ENCODE results near the gene ABI3BP.

Gene ABI3BP

DNA sequence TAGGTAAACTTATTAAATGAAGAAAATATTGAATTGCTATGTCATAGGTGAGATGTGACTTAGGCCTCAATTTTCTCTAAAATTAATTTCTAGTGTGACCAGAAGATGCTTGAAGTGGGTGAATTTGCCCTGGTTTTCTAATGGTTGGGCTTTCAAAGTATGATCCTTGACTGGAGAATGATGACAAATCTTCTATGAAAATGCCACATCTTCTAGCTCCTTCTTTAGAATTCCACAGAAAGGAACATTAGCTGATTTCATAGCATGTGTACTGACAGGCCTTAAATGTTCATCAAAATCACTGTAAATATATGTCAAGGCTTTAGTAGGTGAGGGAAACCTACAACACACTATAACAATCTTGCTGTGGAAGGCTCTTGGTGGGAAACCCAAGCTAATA, 8.9 kb downstream of the ABI3BP start:
- no peak for TF ChIP-seq TEAD4 (IDR thresholded peaks at IDR 0.05)
- no peak for TF ChIP-seq YY1 (IDR thresholded peaks at IDR 0.05; ENCODE audit: low read depth)
- TF ChIP-seq, protein P1, sequence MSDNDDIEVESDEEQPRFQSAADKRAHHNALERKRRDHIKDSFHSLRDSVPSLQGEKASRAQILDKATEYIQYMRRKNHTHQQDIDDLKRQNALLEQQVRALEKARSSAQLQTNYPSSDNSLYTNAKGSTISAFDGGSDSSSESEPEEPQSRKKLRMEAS (IDR thresholded peaks at IDR 0.05), result no peak
- no peak for TF ChIP-seq ZBTB7A (IDR thresholded peaks at IDR 0.05; ENCODE audit: low read depth)
- TF ChIP-seq NFIC (IDR thresholded peaks at IDR 0.05), result no peak
- TF ChIP-seq RAD21 (IDR thresholded peaks at IDR 0.05; ENCODE audit: low read depth), result no peak
- TF ChIP-seq CEBPB (IDR thresholded peaks at IDR 0.05), result no peak
- TF ChIP-seq, protein P2, sequence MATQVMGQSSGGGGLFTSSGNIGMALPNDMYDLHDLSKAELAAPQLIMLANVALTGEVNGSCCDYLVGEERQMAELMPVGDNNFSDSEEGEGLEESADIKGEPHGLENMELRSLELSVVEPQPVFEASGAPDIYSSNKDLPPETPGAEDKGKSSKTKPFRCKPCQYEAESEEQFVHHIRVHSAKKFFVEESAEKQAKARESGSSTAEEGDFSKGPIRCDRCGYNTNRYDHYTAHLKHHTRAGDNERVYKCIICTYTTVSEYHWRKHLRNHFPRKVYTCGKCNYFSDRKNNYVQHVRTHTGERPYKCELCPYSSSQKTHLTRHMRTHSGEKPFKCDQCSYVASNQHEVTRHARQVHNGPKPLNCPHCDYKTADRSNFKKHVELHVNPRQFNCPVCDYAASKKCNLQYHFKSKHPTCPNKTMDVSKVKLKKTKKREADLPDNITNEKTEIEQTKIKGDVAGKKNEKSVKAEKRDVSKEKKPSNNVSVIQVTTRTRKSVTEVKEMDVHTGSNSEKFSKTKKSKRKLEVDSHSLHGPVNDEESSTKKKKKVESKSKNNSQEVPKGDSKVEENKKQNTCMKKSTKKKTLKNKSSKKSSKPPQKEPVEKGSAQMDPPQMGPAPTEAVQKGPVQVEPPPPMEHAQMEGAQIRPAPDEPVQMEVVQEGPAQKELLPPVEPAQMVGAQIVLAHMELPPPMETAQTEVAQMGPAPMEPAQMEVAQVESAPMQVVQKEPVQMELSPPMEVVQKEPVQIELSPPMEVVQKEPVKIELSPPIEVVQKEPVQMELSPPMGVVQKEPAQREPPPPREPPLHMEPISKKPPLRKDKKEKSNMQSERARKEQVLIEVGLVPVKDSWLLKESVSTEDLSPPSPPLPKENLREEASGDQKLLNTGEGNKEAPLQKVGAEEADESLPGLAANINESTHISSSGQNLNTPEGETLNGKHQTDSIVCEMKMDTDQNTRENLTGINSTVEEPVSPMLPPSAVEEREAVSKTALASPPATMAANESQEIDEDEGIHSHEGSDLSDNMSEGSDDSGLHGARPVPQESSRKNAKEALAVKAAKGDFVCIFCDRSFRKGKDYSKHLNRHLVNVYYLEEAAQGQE (IDR thresholded peaks at IDR 0.05; ENCODE audit: low read depth), result no peak
- no peak for TF ChIP-seq FOXM1 (IDR thresholded peaks at IDR 0.05; ENCODE audit: borderline replicate concordance, low read depth)
- no peak for TF ChIP-seq TAF1 (IDR thresholded peaks at IDR 0.05; ENCODE audit: low read depth)
- TF ChIP-seq EGR1 (IDR thresholded peaks at IDR 0.05), result no peak
- no peak for TF ChIP-seq CREB1 (IDR thresholded peaks at IDR 0.05; ENCODE audit: low read depth)
- no peak for TF ChIP-seq TCF12 (IDR thresholded peaks at IDR 0.05; ENCODE audit: low read depth)
- TF ChIP-seq EP300 (IDR thresholded peaks at IDR 0.05; ENCODE audit: borderline replicate concordance), result no peak

DNA sequence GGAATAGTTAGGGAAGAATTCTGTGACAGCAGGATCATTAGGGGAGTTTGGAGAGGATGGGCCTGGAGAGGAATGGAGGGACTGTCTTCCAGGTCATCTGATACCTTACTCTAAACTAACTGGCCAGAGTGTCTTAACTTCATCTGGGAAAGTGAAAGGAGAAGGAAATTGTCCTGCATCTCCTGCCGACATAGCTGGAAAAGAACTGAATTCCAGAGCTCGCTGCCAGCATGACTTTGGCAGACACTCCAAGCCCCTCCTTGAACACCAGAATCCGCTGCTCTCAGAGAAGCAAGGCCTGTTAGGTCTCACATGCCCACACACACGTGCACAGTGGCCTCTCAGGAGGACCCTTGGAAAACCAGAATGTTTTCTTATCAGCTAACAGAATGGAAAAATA, 10.5 kb downstream of the ABI3BP start:
- TF ChIP-seq ZBTB7A (IDR thresholded peaks at IDR 0.05; ENCODE audit: low read depth) (no peak), RAD21 (IDR thresholded peaks at IDR 0.05; ENCODE audit: low read depth) (no peak), EP300 (IDR thresholded peaks at IDR 0.05; ENCODE audit: borderline replicate concordance) (no peak), TEAD4 (IDR thresholded peaks at IDR 0.05) (no peak), USF1 (IDR thresholded peaks at IDR 0.05) (no peak), CREB1 (IDR thresholded peaks at IDR 0.05; ENCODE audit: low read depth) (no peak), CEBPB (IDR thresholded peaks at IDR 0.05) (no peak), EGR1 (IDR thresholded peaks at IDR 0.05) (no peak), TAF1 (IDR thresholded peaks at IDR 0.05; ENCODE audit: low read depth) (no peak), YY1 (IDR thresholded peaks at IDR 0.05; ENCODE audit: low read depth) (no peak)
- TF ChIP-seq, protein P1 (IDR thresholded peaks at IDR 0.05), result no peak
- TF ChIP-seq, protein P2 (IDR thresholded peaks at IDR 0.05; ENCODE audit: low read depth), result no peak

DNA sequence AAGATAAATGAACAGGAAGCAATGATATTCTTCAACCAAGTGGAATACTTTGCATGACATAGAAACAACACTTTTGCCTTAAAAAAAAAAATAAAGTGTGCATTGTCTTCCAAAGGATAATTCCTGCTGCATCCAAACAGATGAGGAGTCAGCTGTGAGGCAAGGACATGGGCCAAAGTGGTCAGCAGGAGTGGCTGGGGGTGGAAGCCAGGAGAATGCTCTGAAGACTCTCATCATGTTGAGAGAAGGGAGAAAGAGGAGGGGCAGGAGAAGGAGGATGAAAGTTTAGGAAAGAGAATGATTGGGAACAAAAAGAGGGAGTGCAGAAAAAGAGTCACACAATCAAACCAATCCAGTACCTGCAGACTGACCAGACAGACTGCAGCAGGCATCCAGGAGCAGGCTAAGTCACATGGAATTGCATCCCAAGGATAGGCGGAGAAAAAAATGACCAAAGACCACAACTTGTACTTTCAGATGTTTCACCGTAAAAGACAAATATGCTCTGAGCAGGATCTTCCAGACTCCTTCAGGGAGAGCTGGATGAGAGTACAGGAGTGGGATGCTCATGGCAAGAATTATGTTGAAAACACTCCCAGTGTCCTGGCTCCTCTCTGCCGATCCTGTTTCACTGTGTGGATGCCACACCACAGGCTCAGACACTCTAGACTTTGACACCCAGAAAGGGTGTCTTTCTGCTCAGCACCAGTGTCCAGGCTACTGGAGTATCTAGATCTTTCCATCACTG, 11.9 kb downstream of the ABI3BP start:
- no peak for TF ChIP-seq RAD21 (IDR thresholded peaks at IDR 0.05; ENCODE audit: low read depth)
- no peak for TF ChIP-seq CEBPB (IDR thresholded peaks at IDR 0.05)
- no peak for TF ChIP-seq CREB1 (IDR thresholded peaks at IDR 0.05; ENCODE audit: low read depth)
- TF ChIP-seq YY1 (IDR thresholded peaks at IDR 0.05; ENCODE audit: low read depth), result no peak
- TF ChIP-seq TAF1 (IDR thresholded peaks at IDR 0.05; ENCODE audit: low read depth), result no peak
- no peak for TF ChIP-seq EGR1 (IDR thresholded peaks at IDR 0.05)
- TF ChIP-seq NFIC (IDR thresholded peaks at IDR 0.05), result no peak
- TF ChIP-seq, protein P1 (IDR thresholded peaks at IDR 0.05), result no peak
- no peak for TF ChIP-seq EP300 (IDR thresholded peaks at IDR 0.05; ENCODE audit: borderline replicate concordance)
- TF ChIP-seq TEAD4 (IDR thresholded peaks at IDR 0.05), result no peak
- TF ChIP-seq USF1 (IDR thresholded peaks at IDR 0.05), result no peak
- TF ChIP-seq TCF12 (IDR thresholded peaks at IDR 0.05; ENCODE audit: low read depth), result no peak
- TF ChIP-seq, protein P2 (IDR thresholded peaks at IDR 0.05; ENCODE audit: low read depth), result no peak

Measured in Ishikawa (cell line).